ENCODE data around the gene ANKZF1. TPM values are rescaled to one million over a fixed set of nuclear protein-coding genes. Genes with fewer than 3 reads are reported as not detected.
A peak's percentile ranks its signal among the peaks of the same experiment; 100 is the strongest.

Gene ANKZF1
- total RNA-seq, 2 donors from 2014 or later = 14.5 to 14.9 TPM

DNA sequence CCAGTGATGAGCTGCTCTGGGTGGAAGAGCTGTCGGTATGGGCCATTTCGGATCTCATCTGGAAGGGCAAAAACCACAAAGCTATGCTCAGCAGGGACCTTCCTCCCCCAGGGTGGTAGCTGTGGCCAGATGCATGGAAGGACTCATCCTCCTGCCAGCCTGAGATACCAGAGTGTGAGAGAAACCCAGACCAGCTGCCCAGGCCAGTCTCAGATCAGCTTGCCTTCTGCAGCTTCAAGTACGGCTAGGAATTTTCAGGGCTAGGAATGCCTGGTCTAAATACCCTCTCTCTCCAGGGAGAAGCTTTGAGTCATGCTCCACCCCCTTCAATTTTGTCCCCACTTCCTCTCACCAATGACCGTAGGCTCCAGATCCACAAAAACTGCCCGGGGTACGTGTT is 22.1 kb downstream of the ANKZF1 start:
- peak overlapping the region; percentile 74 to 89 for H3K27ac ChIP-seq
- no peaks in the 10 kb centered on the region for H3K9me3 ChIP-seq
- peaks cover 0 to 47% of the 10 kb centered on the region in 2 donors for H3K4me1 ChIP-seq
- DNase-seq (ENCODE audit: low spot score) = no peak
- H3K36me3 ChIP-seq = peaks cover 18% of the 10 kb centered on the region
- TF ChIP-seq, protein P1, sequence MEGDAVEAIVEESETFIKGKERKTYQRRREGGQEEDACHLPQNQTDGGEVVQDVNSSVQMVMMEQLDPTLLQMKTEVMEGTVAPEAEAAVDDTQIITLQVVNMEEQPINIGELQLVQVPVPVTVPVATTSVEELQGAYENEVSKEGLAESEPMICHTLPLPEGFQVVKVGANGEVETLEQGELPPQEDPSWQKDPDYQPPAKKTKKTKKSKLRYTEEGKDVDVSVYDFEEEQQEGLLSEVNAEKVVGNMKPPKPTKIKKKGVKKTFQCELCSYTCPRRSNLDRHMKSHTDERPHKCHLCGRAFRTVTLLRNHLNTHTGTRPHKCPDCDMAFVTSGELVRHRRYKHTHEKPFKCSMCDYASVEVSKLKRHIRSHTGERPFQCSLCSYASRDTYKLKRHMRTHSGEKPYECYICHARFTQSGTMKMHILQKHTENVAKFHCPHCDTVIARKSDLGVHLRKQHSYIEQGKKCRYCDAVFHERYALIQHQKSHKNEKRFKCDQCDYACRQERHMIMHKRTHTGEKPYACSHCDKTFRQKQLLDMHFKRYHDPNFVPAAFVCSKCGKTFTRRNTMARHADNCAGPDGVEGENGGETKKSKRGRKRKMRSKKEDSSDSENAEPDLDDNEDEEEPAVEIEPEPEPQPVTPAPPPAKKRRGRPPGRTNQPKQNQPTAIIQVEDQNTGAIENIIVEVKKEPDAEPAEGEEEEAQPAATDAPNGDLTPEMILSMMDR (IDR thresholded peaks at IDR 0.05) = no peak
- no peaks in the 10 kb centered on the region for H3K27me3 ChIP-seq
- H3K4me3 ChIP-seq = no peak overlapping the region

DNA sequence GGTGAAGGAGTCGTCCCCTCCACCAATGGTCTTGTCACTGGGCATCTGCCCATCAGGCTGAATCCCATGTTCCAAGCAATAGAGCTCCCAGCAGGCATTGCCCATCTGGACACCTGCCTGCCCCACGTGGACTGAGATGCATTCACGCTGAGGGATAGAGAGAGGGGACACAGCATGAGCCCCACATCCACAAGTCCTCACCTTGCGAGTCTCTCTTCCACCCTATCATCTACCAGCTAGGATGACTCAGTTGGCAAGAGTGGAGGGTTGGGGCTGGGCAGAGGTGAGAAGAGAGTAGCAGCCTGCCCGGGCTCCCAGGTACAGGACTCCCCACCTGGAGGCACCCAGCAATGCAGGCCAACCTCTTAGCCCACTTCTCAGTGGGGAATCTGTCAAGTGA is 22.5 kb downstream of the ANKZF1 start:
- Histone ChIP-seq H3K27ac (peak overlapping the region; percentile 74 to 89), H3K27me3 (no peaks in the 10 kb centered on the region), H3K9me3 (no peaks in the 10 kb centered on the region), H3K36me3 (peaks cover 17% of the 10 kb centered on the region), H3K4me1 (peaks cover 0 to 46% of the 10 kb centered on the region in 2 donors), H3K4me3 (peak overlapping the region; percentile 62 to 68)
- TF ChIP-seq, protein P1 (IDR thresholded peaks at IDR 0.05) = no peak
- DNase-seq (ENCODE audit: low spot score) = no peak

DNA sequence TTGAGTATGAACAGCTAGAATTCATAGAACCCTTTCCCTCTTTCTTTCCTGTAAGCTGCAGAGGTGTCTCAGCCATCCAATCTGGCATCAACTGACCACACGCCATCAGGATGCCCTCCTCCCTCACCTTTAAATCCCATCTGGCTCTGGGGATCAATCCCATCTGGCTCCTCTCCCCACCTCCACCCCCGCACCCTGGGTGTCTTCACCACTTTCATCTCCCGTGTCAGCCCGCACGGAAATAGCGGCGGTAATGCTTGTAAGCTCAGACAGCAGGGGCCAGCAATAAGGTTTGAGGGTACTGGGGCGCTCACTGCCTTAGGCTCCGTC is 22.9 kb downstream of the ANKZF1 start:
- Histone ChIP-seq H3K27me3 (no peaks in the 10 kb centered on the region), H3K36me3 (peaks cover 12% of the 10 kb centered on the region), H3K4me3 (peak overlapping the region; percentile 62 to 68), H3K4me1 (peaks cover 0 to 46% of the 10 kb centered on the region in 2 donors), H3K27ac (peak overlapping the region; percentile 74 to 89), H3K9me3 (no peaks in the 10 kb centered on the region)
- TF ChIP-seq, protein P1 (IDR thresholded peaks at IDR 0.05) = no peak
- DNase-seq (ENCODE audit: low spot score) = no peak

DNA sequence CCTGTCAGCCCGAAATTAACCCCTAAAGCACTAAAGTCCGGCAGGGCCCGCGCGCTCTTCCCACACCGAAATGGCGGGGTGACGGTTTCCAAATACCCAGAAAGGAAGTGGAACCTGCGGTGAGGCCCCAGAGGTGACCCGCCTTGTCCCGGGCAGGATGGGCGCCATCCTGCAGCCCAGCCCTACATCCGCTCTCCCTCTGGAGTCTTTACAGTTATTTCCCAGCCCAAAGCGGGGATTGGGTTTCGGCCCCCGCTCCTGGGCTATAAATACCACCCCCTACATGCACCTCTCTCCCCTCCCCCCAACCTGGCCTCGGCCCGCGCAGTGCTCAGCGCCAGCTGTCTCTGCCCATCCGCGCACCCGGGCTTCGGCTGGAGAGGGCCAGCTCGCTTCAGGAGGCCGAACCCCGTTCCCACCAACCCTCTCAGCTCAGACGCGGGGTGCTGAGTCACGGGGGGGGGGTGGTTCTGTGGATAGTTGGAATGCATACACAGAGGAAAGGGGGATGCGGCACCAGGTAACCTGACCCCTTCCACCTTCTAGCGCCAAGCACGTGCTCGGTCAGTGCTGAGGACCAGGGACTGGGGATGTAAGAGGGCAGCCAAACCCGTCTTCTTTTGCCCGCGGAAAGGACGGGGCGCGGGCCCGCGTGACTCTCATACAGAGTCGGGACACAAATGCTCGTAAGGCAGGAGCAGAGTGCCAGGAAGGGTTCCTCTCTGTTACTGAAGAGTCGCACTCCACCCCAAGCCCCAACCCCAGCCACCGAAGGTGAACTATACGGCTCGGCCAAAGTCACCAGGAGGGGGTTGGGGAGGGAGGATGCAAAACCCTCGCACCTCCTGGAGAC is 23.5 kb downstream of the ANKZF1 start, which contains the start of gene TUBA4B:
TSS of gene TUBA4B (plus strand) at position 344 of the 853 bp plus-strand sequence. CDS start at position 509, 165 bp downstream.
- no peak for DNase-seq (ENCODE audit: low spot score)
- Histone ChIP-seq H3K27ac (peak within 1 kb of the TSS; percentile 74 to 89), H3K36me3 (peaks cover 10% of the 10 kb centered on the region), H3K4me1 (peaks cover 0 to 46% of the 10 kb centered on the region in 2 donors), H3K9me3 (no peaks in the 10 kb centered on the region), H3K4me3 (peak within 1 kb of the TSS; percentile 62 to 68), H3K27me3 (no peaks in the 10 kb centered on the region)
- TF ChIP-seq, protein P1 (IDR thresholded peaks at IDR 0.05) = no peak

DNA sequence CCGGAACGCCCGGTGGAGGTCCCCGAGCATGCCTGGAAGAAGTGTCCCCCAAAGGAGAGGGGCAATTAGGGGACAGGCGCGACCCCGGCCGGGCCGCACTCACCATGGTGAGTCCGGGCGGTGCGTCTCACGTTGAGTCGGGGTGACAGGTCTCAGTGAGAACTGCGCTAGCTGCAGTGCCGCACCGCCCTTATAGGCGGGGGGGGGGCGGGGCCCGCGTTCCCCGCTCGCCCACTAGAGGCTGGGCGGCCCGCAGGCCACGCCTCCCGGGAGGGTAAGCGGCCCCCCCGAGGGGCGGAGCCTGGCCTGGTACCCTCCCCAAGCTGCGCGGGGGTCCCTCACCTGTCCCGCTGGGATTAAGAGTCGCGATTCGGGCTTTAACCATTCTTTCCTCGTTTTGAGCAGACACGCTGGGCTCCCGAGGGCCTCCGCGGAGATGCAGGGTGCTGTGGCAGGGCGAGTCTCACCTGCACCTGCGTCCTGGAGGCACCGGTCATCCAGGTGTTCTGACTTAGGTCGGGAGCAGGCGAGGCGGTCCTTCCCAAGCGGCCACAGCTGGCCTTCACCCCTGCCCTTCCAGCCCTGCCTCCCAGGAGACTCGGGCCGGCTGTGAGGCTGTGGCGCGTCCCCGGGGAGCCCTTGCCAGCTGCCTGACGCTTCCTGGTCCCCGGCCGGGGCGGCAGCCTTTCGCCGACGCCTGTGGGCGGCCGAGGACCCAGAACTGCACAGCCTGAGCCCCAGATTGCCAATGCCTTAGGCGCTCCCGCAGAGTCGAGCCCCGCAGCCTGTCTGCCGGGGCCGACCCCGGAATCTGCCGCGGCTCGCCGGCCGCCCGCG is 24.4 kb downstream of the ANKZF1 start, which contains the start of gene TUBA4A:
TSS of gene TUBA4A (minus strand) at position 166 of the 837 bp plus-strand sequence. CDS start at position 106, 60 bp downstream.
- Histone ChIP-seq H3K9me3 (no peaks in the 10 kb centered on the region), H3K27me3 (no peaks in the 10 kb centered on the region), H3K4me3 (peak within 1 kb of the TSS; percentile 62 to 68), H3K36me3 (peaks cover 5% of the 10 kb centered on the region), H3K27ac (peak within 1 kb of the TSS; percentile 74 to 89), H3K4me1 (peaks cover 0 to 44% of the 10 kb centered on the region in 2 donors)
- TF ChIP-seq, protein P1 (IDR thresholded peaks at IDR 0.05) = peak in 1 of 2 donors; percentile 32
- DNase-seq (ENCODE audit: low spot score) = peak; percentile 88
